Heart left ventricle (tissue), 13 donors: ENCODE results near the gene TTLL11.

ENCODE experiments used
- POLR2A ChIP-seq, 2 donors: fragments of 450-650 bp; IDR thresholded peaks; one replicate each; pipeline ENCODE4 v1.6.1; 2017; ENCODE audit warnings: antibody characterized with exemption in 2 of 2, mild to moderate bottlenecking in 2 of 2, moderate library complexity in 2 of 2
- TF ChIP-seq, protein P1 (sequence below), 12 donors: fragments of 200-600 bp; sonication (generic) in 4 of 12; IDR thresholded peaks; one replicate each; pipeline versions ENCODE4 v1.5.0 to v1.8.0; 2018 to 2022; ENCODE audit warnings: antibody characterized with exemption in 12 of 12, mild to moderate bottlenecking in 5 of 12
- donor health status: ischemic (EF 13 %, LVEDD 7.1; RV severe dilation, severe dysfunction).
- donor health status: DM: no; HTN: yes; CAD: no.
- donor health status: DM: no; HTN: no; CAD: no.
- donor health status: ischemic (EF 25% LVEDD 6.9; RV normal size, moderate dysfunction).
- donor health status: ischemic (EF 25% LVEDD 5.7; RV mildly dilated, moderate dysfunction).
- donor health status: ischemic (EF 35%, LVEDD 5.7; RV mildly dilated, moderate dysfunction).
- donor health status: nonischemic (EF 11% LVEDD 7.7; RV severe dilation, severe dysfunction).
- donor health status: DM: yes; HTN: yes; CAD: no.
- donor health status: PGD.
- donor health status: ischemic (EF 29% LVEDD 5.4; RV normal size, mild dysfunction).
- donor health status: nonischemic (EF 23%, LVEDD 6.1; RV moderate dilation, normal function).

DNA sequence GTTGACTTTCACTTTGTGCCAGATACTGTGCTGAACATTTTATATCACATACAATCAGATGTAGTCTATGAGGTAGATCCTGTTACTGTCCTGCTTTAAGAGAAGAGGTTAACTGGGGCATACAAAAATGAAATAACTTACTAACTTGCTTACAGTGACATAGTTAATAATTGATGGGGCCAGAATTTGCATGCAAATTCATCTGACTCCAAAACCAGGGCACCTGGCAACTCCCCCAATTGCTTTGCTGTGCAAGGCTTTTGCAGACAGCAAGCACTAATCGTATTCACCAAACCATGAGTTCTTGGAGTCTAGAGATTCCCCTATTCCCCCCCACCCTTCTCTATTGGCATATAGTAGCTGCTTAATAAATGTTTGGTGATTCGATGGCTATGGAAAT lies 155.9 kb downstream of the TTLL11 start:
- TF ChIP-seq, protein P1, sequence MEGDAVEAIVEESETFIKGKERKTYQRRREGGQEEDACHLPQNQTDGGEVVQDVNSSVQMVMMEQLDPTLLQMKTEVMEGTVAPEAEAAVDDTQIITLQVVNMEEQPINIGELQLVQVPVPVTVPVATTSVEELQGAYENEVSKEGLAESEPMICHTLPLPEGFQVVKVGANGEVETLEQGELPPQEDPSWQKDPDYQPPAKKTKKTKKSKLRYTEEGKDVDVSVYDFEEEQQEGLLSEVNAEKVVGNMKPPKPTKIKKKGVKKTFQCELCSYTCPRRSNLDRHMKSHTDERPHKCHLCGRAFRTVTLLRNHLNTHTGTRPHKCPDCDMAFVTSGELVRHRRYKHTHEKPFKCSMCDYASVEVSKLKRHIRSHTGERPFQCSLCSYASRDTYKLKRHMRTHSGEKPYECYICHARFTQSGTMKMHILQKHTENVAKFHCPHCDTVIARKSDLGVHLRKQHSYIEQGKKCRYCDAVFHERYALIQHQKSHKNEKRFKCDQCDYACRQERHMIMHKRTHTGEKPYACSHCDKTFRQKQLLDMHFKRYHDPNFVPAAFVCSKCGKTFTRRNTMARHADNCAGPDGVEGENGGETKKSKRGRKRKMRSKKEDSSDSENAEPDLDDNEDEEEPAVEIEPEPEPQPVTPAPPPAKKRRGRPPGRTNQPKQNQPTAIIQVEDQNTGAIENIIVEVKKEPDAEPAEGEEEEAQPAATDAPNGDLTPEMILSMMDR (IDR thresholded peaks at IDR 0.05) = no peak
- TF ChIP-seq POLR2A (IDR thresholded peaks at IDR 0.05) = no peak
